Measurements from ENCODE around the gene CEP290.
A peak's percentile ranks its signal among the peaks of the same experiment; 100 is the strongest.

The CEP290 gene, protein sequence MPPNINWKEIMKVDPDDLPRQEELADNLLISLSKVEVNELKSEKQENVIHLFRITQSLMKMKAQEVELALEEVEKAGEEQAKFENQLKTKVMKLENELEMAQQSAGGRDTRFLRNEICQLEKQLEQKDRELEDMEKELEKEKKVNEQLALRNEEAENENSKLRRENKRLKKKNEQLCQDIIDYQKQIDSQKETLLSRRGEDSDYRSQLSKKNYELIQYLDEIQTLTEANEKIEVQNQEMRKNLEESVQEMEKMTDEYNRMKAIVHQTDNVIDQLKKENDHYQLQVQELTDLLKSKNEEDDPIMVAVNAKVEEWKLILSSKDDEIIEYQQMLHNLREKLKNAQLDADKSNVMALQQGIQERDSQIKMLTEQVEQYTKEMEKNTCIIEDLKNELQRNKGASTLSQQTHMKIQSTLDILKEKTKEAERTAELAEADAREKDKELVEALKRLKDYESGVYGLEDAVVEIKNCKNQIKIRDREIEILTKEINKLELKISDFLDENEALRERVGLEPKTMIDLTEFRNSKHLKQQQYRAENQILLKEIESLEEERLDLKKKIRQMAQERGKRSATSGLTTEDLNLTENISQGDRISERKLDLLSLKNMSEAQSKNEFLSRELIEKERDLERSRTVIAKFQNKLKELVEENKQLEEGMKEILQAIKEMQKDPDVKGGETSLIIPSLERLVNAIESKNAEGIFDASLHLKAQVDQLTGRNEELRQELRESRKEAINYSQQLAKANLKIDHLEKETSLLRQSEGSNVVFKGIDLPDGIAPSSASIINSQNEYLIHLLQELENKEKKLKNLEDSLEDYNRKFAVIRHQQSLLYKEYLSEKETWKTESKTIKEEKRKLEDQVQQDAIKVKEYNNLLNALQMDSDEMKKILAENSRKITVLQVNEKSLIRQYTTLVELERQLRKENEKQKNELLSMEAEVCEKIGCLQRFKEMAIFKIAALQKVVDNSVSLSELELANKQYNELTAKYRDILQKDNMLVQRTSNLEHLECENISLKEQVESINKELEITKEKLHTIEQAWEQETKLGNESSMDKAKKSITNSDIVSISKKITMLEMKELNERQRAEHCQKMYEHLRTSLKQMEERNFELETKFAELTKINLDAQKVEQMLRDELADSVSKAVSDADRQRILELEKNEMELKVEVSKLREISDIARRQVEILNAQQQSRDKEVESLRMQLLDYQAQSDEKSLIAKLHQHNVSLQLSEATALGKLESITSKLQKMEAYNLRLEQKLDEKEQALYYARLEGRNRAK (N-terminal part only)

DNA sequence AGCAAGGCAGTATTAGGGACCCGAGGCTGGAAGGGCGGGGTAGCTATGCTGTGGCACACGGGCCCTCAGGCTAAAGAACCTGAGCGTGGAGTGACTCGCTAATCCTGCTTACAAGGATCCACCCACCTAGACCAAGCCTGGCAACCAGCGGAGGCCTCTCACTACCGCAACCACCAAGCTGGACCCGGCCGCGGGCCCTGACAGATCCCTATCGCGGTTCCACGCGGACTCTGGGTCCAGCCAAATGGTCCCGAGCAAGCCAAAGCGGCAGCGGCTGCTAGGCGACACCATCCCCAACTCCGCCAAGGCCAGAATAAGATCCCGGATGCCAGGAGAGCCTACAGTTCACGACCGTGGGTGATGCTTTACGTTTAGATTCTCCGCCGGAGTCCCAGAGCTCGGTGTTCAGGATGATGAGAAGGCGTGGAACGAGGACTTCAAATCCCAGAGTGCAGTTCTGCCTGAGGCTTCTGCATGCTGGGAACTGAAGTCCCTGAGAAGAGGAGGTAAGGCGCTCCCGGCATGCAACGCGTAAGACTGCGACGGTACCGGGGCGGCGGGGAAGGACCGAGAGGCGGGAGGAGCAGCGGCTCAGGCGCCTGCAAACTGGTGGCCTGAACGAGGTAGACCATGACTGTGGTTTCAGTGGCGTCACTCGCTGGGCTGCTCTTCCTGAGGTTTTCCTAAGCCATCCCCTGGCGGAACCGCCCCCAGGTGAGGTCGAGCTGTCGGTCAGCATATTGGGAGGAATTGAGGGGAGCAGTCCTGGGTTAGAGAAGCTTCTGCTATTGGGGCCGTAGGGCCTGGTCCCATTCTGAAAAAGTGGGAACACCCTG, at the start of gene CEP290, which contains the start of gene TMTC3:
Gene CEP290 (minus strand): TSS at position 315 of the 836 bp plus-strand sequence. CDS start 781 bp downstream, outside the sequence.
Gene TMTC3 (plus strand): TSS at position 534 of the 836 bp plus-strand sequence. CDS start 6,009 bp downstream, outside the sequence.
- DNase-seq = peak; percentile 83 to 94

DNA sequence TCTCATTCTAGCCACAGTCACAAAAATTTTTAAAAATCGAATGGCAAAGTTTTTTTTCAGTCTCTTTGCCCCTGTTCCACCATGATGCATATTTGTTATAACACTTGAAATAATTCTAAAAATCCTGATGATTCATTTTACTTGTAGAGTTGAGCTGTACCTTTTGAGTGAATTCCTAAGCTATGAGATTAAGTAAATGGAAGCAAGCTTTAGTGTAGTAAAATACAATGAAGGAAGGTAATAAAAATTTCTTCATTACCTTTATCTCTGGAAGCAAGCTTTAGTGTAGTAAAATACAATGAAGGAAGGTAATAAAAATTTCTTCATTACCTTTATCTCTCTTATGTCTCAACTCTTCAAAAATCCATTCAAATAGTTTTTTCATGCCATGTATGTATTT, 46.3 kb upstream of the CEP290 start:
- DNase-seq = no peak

DNA sequence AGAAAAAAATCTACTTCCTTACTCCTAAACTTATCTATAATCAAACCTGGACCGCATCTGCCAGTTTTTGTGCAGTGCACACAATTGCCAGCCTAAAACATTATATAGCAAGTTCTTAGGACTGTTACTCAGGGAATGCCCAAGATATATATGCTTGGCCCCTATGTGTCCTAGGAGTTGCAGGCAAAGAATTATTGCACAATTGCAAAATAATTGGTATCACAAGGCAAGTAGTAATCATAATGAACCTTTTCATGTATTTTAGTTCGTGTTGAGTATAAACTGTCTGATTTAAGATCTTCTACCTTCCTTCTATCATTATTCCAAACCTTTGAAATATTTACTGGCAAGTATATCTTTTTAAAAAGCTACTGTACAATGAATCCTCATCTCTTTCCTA, 45.7 kb upstream of the CEP290 start:
- no peak for DNase-seq

- DNase-seq = no peak
Observed at GRCh38 chr12:88185988-88186387, 44.1 kb upstream of the CEP290 start.

DNA sequence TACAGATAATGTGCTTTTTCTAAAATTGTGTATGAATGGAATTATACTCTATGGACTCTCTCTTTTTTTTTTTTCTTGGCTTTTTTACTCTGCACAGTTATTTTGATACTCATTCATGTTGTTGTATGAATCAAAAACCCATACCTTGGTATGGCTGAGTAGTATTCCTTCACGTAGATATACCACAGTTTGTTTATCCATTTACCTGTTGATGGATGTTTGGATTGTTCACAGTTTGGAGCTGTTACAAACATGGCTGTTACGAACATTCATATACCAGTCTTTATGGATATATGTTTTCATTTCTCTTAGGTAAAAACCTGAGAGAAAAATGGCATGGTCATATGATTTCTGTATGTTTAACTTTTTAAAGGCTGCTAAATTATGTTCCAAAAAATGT, 43.4 kb upstream of the CEP290 start:
- no peak for DNase-seq

GRCh38 chr12:88184196-88184595, 42.3 kb upstream of the CEP290 start:
- DNase-seq = no peak

- no peak for DNase-seq
Observed at GRCh38 chr12:88182416-88182815, 40.5 kb upstream of the CEP290 start.

DNA sequence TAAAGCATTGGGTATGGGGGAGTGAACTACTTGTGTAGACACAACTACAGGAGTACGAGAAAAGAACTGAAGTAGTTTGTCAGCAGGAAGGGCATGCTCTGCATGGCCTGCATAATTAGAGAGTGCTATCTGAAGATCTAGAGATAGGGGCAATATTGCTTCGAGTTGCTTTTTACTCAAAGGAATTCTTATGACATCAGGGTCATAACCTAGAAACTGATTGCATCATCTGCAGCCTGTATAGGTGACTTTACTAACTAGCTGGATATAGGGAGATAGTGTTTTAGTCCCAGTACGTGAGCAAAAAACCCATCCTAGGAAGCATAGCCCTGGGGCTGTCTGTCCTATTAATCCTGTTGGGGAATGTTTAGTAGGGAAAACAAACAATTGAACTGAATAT, 40.0 kb upstream of the CEP290 start:
- DNase-seq = no peak

- no peak for DNase-seq
Observed at GRCh38 chr12:88179436-88180014, 37.6 kb upstream of the CEP290 start.

- no peak for DNase-seq
Observed at GRCh38 chr12:88175544-88175943, 33.7 kb upstream of the CEP290 start.

GRCh38 chr12:88172844-88173407, 31.0 kb upstream of the CEP290 start:
- no peak for DNase-seq

- no peak for DNase-seq
Observed at GRCh38 chr12:88167384-88167783, 25.5 kb upstream of the CEP290 start.

DNA sequence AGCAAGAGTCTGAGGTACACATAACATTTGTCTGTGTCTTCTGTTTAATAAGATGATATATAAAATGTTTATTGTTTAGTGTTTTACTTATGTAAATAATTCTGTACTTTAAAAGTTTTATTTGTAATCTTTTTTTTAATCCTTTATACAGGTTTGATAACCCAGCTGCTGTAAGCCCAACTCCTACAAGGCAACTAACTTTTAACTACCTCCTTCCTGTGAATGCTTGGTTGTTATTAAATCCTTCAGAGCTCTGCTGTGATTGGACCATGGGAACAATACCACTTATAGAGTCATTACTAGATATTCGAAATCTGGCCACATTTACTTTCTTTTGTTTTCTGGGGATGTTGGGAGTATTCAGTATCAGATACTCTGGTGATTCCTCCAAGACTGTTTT, 24.3 kb upstream of the CEP290 start:
- DNase-seq = no peak

GRCh38 chr12:88163371-88163770, 21.5 kb upstream of the CEP290 start:
- DNase-seq = no peak

DNA sequence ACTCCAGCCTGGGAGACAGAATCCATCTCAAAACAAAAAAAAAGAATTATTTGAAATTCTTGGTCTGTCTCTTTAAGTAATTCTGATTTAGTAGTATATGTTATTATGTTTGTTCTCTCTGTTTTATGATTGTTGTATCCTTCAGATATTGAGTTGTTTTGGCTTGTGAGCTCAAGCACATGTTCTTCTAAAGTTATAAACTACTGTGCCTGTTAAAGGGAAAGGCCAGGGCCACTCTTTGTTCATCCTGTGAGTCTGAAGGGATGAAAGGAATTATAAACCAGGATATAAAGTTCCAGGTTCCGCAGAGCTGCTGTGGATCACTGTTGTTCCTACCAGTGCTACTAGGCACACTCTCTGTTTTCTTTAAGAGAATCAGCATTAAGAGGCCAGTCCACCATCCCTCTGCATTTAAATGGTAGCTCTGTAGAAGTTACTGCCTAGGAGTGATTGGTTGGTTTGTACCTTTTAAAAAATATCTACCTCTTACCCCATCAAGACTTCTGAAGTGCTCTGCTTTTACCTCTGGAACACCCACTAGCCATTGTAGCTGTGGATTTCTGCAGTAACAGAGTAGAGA, 14.3 kb upstream of the CEP290 start:
- no peak for DNase-seq

DNA sequence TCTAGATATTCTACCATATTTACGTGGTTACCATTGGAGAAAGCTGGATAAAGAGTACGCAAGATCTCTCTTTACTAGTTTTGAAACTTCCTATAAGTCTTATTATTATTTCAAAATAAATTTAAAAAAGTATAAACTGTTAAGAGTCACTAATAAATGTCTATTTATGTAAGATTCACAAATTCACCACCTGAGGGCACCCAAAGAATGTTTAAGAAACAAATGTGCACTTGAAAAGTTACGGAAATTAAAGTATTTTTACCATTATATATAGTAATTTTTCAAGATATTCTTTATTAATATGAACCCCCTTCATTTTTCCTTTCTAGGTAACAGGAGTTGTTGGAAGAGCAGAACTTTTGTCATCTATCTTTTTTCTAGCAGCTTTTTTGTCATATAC, 12.1 kb upstream of the CEP290 start:
- no peak for DNase-seq

DNA sequence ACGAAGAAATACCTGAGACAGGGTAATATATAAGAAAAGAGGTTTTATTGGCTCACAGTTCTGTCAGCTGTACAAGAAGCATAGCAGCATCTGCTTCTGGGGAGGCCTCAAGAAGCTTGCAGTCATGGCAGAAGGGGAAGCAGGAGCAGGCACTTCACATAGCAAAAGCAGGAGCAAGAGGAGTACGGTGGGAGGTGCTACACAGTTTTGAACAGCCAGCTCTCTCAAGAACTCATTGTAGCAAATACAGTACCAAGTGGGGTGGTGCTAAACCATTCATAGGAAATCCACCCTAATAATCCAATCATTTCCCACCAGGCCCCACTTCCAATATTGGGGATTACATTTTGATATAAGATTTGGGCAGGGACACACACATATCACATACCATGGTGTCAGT, 8.2 kb upstream of the CEP290 start:
- DNase-seq = no peak

GRCh38 chr12:88145567-88146505, 3.9 kb upstream of the CEP290 start:
- no peak for DNase-seq

Data from stimulated activated CD4-positive, alpha-beta T cell treated with anti-CD3 and anti-CD28 coated beads, Interleukin-4, amount 100 ng/mL, for 4 hours (primary cell).